Measurements from ENCODE around the gene TMEM119. TPM values are rescaled to one million over a fixed set of nuclear protein-coding genes. Genes with fewer than 3 reads are reported as not detected.

TMEM119 gene
- total and polyA plus RNA-seq, 2 of the 13 experiments (the other 11 are each of a cell fraction or from before 2014, with no cell fraction given) = not detected

DNA sequence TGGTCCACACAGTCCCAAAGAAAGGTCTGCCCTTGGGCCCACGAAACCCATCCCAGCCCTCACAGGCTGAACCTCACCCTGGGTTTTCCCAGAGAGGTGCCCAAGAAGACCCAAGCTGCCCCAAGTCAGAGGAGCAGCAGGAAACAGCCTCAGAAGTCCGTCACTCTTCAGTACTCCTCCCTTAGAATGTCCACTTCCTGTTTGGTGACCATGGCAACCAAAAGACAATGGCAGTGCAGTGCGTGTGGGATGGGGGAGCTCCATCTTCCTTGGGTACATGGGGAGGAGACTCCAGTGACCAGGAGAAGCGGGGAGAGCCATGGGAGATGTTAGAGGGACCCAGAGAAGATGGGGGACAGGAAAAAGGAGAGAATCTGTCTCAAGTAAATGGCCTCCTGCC, 24.5 kb upstream of the TMEM119 start:
- POLR2A ChIA-PET = interaction anchor here (1.1 kb wide), 1 partner anchor 60 kb away, joined by 3 read pairs; the partner anchor contains the start of gene ISCU
- no TSS peak for BruUV-seq (replicated peaks)
- H3K36me3 ChIP-seq (replicated peaks in 1 of 2; ENCODE audit: control insufficient read depth in 1 of 2, insufficient read depth in 2 of 2, low read length in 2 of 2) = no peaks in the 10 kb centered on the region
- 9% methylated on average over 4 of the region's 4 CpGs for WGBS (ENCODE audit: low lambda C conversion rate)
- in situ Hi-C loops (cut with HindIII; ENCODE audit: extremely low pct_ligation_motif_present, low pct_unique_long_range_greater_than_20kb) = no loop called here
- peak overlapping the region; percentile 46 for H2AFZ ChIP-seq (ENCODE audit: low read length)
- H3K27ac ChIP-seq (ENCODE audit: extremely low read length, insufficient read depth, low read length) = no peak overlapping the region
- DNase-seq (ENCODE audit: low spot score) (peak; percentile 49), FAIRE-seq (no peak), ATAC-seq (peak; percentile 27; the same call in 1 of the 3 replicates)
- intact Hi-C loops (cut with micrococcal nuclease; ENCODE audit: unreplicated experiment) = no loop called here
- H3K27me3 ChIP-seq (ENCODE audit: control insufficient read depth in 1 of 2, insufficient read depth in 2 of 2, low read length in 2 of 2) = peaks cover 0 to 4% of the 10 kb centered on the region in 2 experiments; a peak in 2 of 5 replicates
- H3K9me3 ChIP-seq (ENCODE audit: low read length) = no peaks in the 10 kb centered on the region
- peaks cover 20% of the 10 kb centered on the region for H3K4me1 ChIP-seq (ENCODE audit: insufficient read depth, low read length)
- H3K4me3 ChIP-seq (replicated peaks in 1 of 3; ENCODE audit: insufficient read depth in 1 of 3, low read depth in 2 of 3, low read length in 3 of 3) = no peak overlapping the region
- H3K9ac ChIP-seq (ENCODE audit: insufficient read depth, low read depth, low read length) = no peak overlapping the region
- H3K79me2 ChIP-seq (ENCODE audit: insufficient read depth, low read length) = no peaks in the 10 kb centered on the region
- peak overlapping the region; percentile 38; the same call in 1 of the 2 replicates for H3K4me2 ChIP-seq (ENCODE audit: low read depth, low read length)
- no peaks in the 10 kb centered on the region for H4K20me1 ChIP-seq (ENCODE audit: insufficient read depth, low read length)
- CTCF ChIA-PET (ENCODE audit: low intra/inter-chr PET ratio, low total read pairs) = no interaction called here
- no peak for TF ChIP-seq ZNF234 (CRISPR knock-in tag; conservative IDR thresholded peaks at IDR 0.05)
- TF ChIP-seq RFX1 (IDR thresholded peaks at IDR 0.05) = peak; percentile 46
- TF ChIP-seq ZNF337 (CRISPR knock-in tag; IDR thresholded peaks at IDR 0.05; ENCODE audit: borderline replicate concordance, low read depth) = no peak
- TF ChIP-seq KIAA2018 (CRISPR knock-in tag; IDR thresholded peaks at IDR 0.05; ENCODE audit: borderline replicate concordance) = no peak
- TF ChIP-seq PREB (CRISPR knock-in tag; IDR thresholded peaks at IDR 0.05) = no peak
- TF ChIP-seq GABPB1 (CRISPR knock-in tag; IDR thresholded peaks at IDR 0.05) = peak; percentile 45; the same call in 1 of the 2 replicates
- no peak for TF ChIP-seq ZNF281 (CRISPR knock-in tag; IDR thresholded peaks at IDR 0.05; ENCODE audit: borderline replicate concordance)
- no peak for TF ChIP-seq ZNF704 (CRISPR knock-in tag; IDR thresholded peaks at IDR 0.05; ENCODE audit: borderline replicate concordance)
- no peak for TF ChIP-seq ZMYM2 (CRISPR knock-in tag; IDR thresholded peaks at IDR 0.05)
- no peak for TF ChIP-seq ZNF383 (CRISPR knock-in tag; IDR thresholded peaks at IDR 0.05; ENCODE audit: borderline replicate concordance)
- TF ChIP-seq NFE2L2 (IDR thresholded peaks at IDR 0.05; ENCODE audit: low read length) = no peak
